ENCODE data around the gene LAMA2. TPM values are rescaled to one million over a fixed set of nuclear protein-coding genes. Genes with fewer than 3 reads are reported as not detected.

LAMA2 gene
- total RNA-seq, 1 experiment from 2014 or later, result 8.2 TPM

GRCh38 chr6:129215916-129216520 lies 333.1 kb downstream of the LAMA2 start:
- H3K27ac ChIP-seq (ENCODE audit: low read depth, low read length), result no peak overlapping the region
- POLR2A ChIA-PET, result no interaction called here
- intact Hi-C loops (cut with micrococcal nuclease), result no loop called here
- H3K4me3 ChIP-seq (replicated peaks in 1 of 2; ENCODE audit: low read depth in 1 of 2, low read length in 2 of 2), result no peak overlapping the region
- H3K79me2 ChIP-seq (ENCODE audit: insufficient read depth, low read length), result no peaks in the 10 kb centered on the region
- H2AFZ ChIP-seq (ENCODE audit: low read depth, low read length, poor library complexity, severe bottlenecking), result no peak overlapping the region
- no peak overlapping the region for H3K9ac ChIP-seq (ENCODE audit: low read length)
- no peaks in the 10 kb centered on the region for H3K4me1 ChIP-seq (ENCODE audit: control insufficient read depth in 1 of 2, insufficient read depth in 2 of 2, low read length in 2 of 2)
- ATAC-seq, result no peak
- RAD21 ChIA-PET (ENCODE audit: low non-redundant PET in 1 of 2, low total read pairs in 2 of 2, uncharacterized antibody in 2 of 2, unreplicated experiment in 2 of 2), result no interaction called here
- TF ChIP-seq POLR2A (IDR thresholded peaks at IDR 0.05; ENCODE audit: borderline replicate concordance, extremely low read depth, insufficient read depth, insufficient read length) (no peak), RAD21 (IDR thresholded peaks at IDR 0.05; ENCODE audit: low read depth) (no peak), ELF1 (IDR thresholded peaks at IDR 0.05; ENCODE audit: borderline replicate concordance, low read depth) (no peak), TCF7L2 (IDR thresholded peaks at IDR 0.05; ENCODE audit: borderline replicate concordance, extremely low read depth, insufficient read depth, insufficient read length) (no peak), CBX3 (IDR thresholded peaks at IDR 0.05; ENCODE audit: low read depth) (no peak), ATF3 (IDR thresholded peaks at IDR 0.05) (no peak), FOSL1 (IDR thresholded peaks at IDR 0.05; ENCODE audit: low read depth) (no peak), YY1 (IDR thresholded peaks at IDR 0.05; ENCODE audit: extremely low read depth, insufficient replicate concordance, low read depth, low read length) (no peak), EZH2 (IDR thresholded peaks at IDR 0.05) (no peak), REST (IDR thresholded peaks at IDR 0.05; ENCODE audit: low read depth) (no peak), MAX (IDR thresholded peaks at IDR 0.05) (no peak), ZBTB33 (IDR thresholded peaks at IDR 0.05; ENCODE audit: extremely low read depth, insufficient replicate concordance, low read length) (no peak), EGR1 (IDR thresholded peaks at IDR 0.05; ENCODE audit: low read depth) (no peak), CEBPB (IDR thresholded peaks at IDR 0.05; ENCODE audit: low read depth) (no peak), SIN3A (IDR thresholded peaks at IDR 0.05; ENCODE audit: low read depth) (no peak), EZH2phosphoT487 (IDR thresholded peaks at IDR 0.05; ENCODE audit: borderline replicate concordance) (no peak), JUND (IDR thresholded peaks at IDR 0.05) (no peak), SRF (IDR thresholded peaks at IDR 0.05; ENCODE audit: low read depth) (no peak)
- H3K9me3 ChIP-seq (ENCODE audit: control insufficient read depth in 1 of 2, insufficient read depth in 1 of 2, low read depth in 1 of 2, low read length in 2 of 2), result no peaks in the 10 kb centered on the region
- no TSS peak for BruUV-seq (replicated peaks)
- H3K4me2 ChIP-seq (ENCODE audit: low read length), result no peak overlapping the region
- no peaks in the 10 kb centered on the region for H4K20me1 ChIP-seq (ENCODE audit: insufficient read depth)
- CTCF ChIA-PET, result no interaction called here
- no peaks in the 10 kb centered on the region for H3K36me3 ChIP-seq (ENCODE audit: control insufficient read depth in 1 of 2, insufficient read depth in 2 of 2, low read length in 2 of 2)
- no peaks in the 10 kb centered on the region for H3K9me2 ChIP-seq (ENCODE audit: insufficient read depth)
- no peaks in the 10 kb centered on the region for H3K27me3 ChIP-seq (ENCODE audit: insufficient read depth, low read length)
- no peak for DNase-seq (ENCODE audit: low read depth, low spot score)
